ENCODE data around the gene PNLIP.

DNA sequence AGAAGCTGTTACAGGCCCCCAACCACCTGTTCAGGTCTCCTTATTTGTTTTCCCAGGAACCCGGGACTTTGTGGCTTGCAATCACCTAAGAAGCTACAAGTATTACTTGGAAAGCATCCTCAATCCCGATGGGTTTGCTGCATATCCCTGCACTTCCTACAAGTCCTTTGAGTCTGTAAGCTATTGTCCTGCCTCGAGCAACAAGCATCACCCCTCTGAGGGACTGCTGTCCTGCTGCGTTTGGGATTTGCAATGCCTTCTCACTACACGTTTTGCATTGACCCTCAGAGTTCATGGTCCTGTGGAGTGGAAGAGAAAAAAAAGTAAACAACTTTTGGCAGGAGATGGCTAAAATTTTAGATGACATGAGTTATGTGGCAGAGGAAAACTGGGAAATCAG is 54.3 kb downstream of the PNLIP start:
- no peak for TF ChIP-seq POLR2A (IDR thresholded peaks at IDR 0.05)
- TF ChIP-seq, protein P1, sequence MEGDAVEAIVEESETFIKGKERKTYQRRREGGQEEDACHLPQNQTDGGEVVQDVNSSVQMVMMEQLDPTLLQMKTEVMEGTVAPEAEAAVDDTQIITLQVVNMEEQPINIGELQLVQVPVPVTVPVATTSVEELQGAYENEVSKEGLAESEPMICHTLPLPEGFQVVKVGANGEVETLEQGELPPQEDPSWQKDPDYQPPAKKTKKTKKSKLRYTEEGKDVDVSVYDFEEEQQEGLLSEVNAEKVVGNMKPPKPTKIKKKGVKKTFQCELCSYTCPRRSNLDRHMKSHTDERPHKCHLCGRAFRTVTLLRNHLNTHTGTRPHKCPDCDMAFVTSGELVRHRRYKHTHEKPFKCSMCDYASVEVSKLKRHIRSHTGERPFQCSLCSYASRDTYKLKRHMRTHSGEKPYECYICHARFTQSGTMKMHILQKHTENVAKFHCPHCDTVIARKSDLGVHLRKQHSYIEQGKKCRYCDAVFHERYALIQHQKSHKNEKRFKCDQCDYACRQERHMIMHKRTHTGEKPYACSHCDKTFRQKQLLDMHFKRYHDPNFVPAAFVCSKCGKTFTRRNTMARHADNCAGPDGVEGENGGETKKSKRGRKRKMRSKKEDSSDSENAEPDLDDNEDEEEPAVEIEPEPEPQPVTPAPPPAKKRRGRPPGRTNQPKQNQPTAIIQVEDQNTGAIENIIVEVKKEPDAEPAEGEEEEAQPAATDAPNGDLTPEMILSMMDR (IDR thresholded peaks at IDR 0.05): no peak
